B cell (primary cell): ENCODE measurements around the gene FBXL14. TPM values are rescaled to one million over a fixed set of nuclear protein-coding genes. Genes with fewer than 3 reads are reported as not detected.
A peak's percentile ranks its signal among the peaks of the same experiment; 100 is the strongest.

Experiments
- ATAC-seq: fragments of 200-7000 bp; cut with Tn5 transposase; one replicate; pipeline ENCODE4 v1.10.0; 2021; ENCODE audit warnings: low read depth, mild to moderate bottlenecking, moderate number of reproducible peaks, moderate library complexity
- CTCF ChIA-PET: fragments of 350-600 bp; sonication (Branson Sonifier 250); formaldehyde crosslinking; loops from one replicate; lab custom pipeline; 2021; ENCODE audit warnings: antibody characterized with exemption, inconsistent platforms; lab: Charles Lee
- POLR2A ChIA-PET: fragments of 350-600 bp; sonication (Branson Sonifier 250); formaldehyde crosslinking; loops from one replicate; lab custom pipeline; 2021; ENCODE audit warnings: antibody characterized with exemption; lab: Charles Lee
- DNase-seq: peaks from one replicate; pipeline ENCODE4 v3.0.0; 2013
- H2AFZ ChIP-seq: 2 replicates; pipeline ENCODE4 v1.6.1; 2012; ENCODE audit warnings: mild to moderate bottlenecking, low read depth, low read length; ENCODE audit not compliant: insufficient read depth, poor library complexity, severe bottlenecking
- H3K27ac ChIP-seq, 2 donors: 1 replicate in 1 of 2; 2 replicates in 1 of 2; pipeline ENCODE4 v1.5.1; 2012 to 2013; ENCODE audit warnings: low read length in 2 of 2, mild to moderate bottlenecking in 2 of 2, moderate library complexity in 1 of 2
- H3K27me3 ChIP-seq, 4 experiments: fragments of 200-600 bp in 1 of 4; sonication (generic) in 1 of 4; replicated peaks in 1 of 4; 1 replicate in 2 of 4; 2 replicates in 2 of 4; pipeline versions ENCODE4 v1.6.1 to v1.7.0; 2013 to 2016; ENCODE audit warnings: low read length in 3 of 4, mild to moderate bottlenecking in 2 of 4, mixed read lengths in 1 of 4, moderate library complexity in 1 of 4; ENCODE audit not compliant: insufficient read depth in 4 of 4, control insufficient read depth in 3 of 4; ENCODE audit errors: control extremely low read depth in 1 of 4
- H3K36me3 ChIP-seq, 2 experiments: replicated peaks in 1 of 2; 1 replicate in 1 of 2; 2 replicates in 1 of 2; pipeline versions ENCODE4 v1.6.1 to v1.7.1; 2013; ENCODE audit warnings: low read length in 1 of 2; ENCODE audit not compliant: insufficient read depth in 2 of 2, control insufficient read depth in 1 of 2; ENCODE audit errors: control extremely low read depth in 1 of 2, extremely low read depth in 1 of 2
- H3K4me1 ChIP-seq, 2 donors: fragments of 200-600 bp in 1 of 2; sonication (generic) in 1 of 2; 1 replicate in 1 of 2; 2 replicates in 1 of 2; pipeline versions ENCODE4 v1.5.1 to v1.6.1; 2013 to 2017; ENCODE audit warnings: low read length in 2 of 2; ENCODE audit not compliant: control insufficient read depth in 2 of 2, insufficient read depth in 2 of 2
- H3K4me2 ChIP-seq: replicated peaks from 2 replicates; pipeline ENCODE3; 2012; ENCODE audit warnings: mild to moderate bottlenecking, low read depth, low read length; ENCODE audit not compliant: poor library complexity, severe bottlenecking
- H3K4me3 ChIP-seq, 5 experiments: fragments of 200-600 bp in 1 of 5; sonication (generic) in 1 of 5; 1 replicate in 3 of 5; 2 replicates in 2 of 5; pipeline versions ENCODE4 v1.5.1 to v1.7.0; 2011 to 2016; ENCODE audit warnings: low read length in 4 of 5, mild to moderate bottlenecking in 4 of 5, low read depth in 2 of 5, control low read depth in 1 of 5, moderate library complexity in 1 of 5; ENCODE audit not compliant: insufficient read depth in 1 of 5; ENCODE audit errors: control extremely low read depth in 1 of 5, extremely low read depth in 1 of 5
- H3K79me2 ChIP-seq: fragments of 200-600 bp; sonication (generic); one replicate; pipeline ENCODE4 v1.6.0; 2016; ENCODE audit warnings: low read length; ENCODE audit not compliant: control insufficient read depth, insufficient read depth
- H3K9ac ChIP-seq: fragments of 200-600 bp; sonication (generic); 2 replicates; pipeline ENCODE4 v1.6.1; 2017; ENCODE audit warnings: mild to moderate bottlenecking, low read length, moderate library complexity
- H3K9me3 ChIP-seq, 3 donors: one replicate each; pipeline versions ENCODE4 v1.6.1 to v1.7.1; 2013; ENCODE audit warnings: low read length in 2 of 3; ENCODE audit not compliant: control insufficient read depth in 2 of 3, insufficient read depth in 1 of 3; ENCODE audit errors: control extremely low read depth in 1 of 3
- H4K20me1 ChIP-seq: 2 replicates; pipeline ENCODE4 v1.6.0; 2012; ENCODE audit warnings: mild to moderate bottlenecking, low read length; ENCODE audit not compliant: insufficient read depth, control insufficient read depth, poor library complexity, severe bottlenecking
- H3K27ac Mint-ChIP-seq: one replicate; pipeline ENCODE4 v1.8.0; 2021; ENCODE audit warnings: mixed read lengths
- H3K27me3 Mint-ChIP-seq: one replicate; pipeline ENCODE4 v1.8.0; 2021; ENCODE audit warnings: mixed read lengths
- H3K4me1 Mint-ChIP-seq: one replicate; pipeline ENCODE4 v1.8.0; 2021; ENCODE audit warnings: mixed read lengths
- H3K4me3 Mint-ChIP-seq: one replicate; pipeline ENCODE4 v1.8.0; 2021; ENCODE audit warnings: mixed read lengths
- H3K9me3 Mint-ChIP-seq: one replicate; pipeline ENCODE4 v1.8.0; 2022; ENCODE audit warnings: mixed read lengths; ENCODE audit not compliant: insufficient read depth
- CTCF ChIP-seq: fragments of 200-600 bp; IDR thresholded peaks from one replicate; pipeline ENCODE4 v1.8.0; 2022; ENCODE audit warnings: antibody characterized with exemption, mild to moderate bottlenecking
- EZH2 ChIP-seq: IDR thresholded peaks from 2 replicates; pipeline ENCODE4 v1.6.1; 2012; ENCODE audit warnings: borderline replicate concordance, low read depth, mild to moderate bottlenecking, moderate library complexity, low read length; ENCODE audit not compliant: insufficient read depth, poor library complexity, severe bottlenecking
- WGBS: methylation state at CpG from one replicate; pipeline ENCODE4 v1.1.5; 2013; ENCODE audit warnings: missing lambda C conversion rate; ENCODE audit not compliant: insufficient coverage; 5-methylcytosine and 5-hydroxymethylcytosine counted together
- intact Hi-C: fragments of 100-400 bp; cut with micrococcal nuclease; formaldehyde crosslinking; loops from one replicate; pipeline ENCODE4 v1.10.0; 2022
- polyA plus RNA-seq: library from polyadenylated mRNA; depleted of rRNA; stranded (reverse); fragments of >200 nt; gene quantifications from 2 replicates; pipeline ENCODE4 v1.2.3, GENCODE V29; 2012
- total RNA-seq, 2 donors: library from RNA; stranded (reverse); fragments of 120-200 nt in 1 of 2; gene quantifications; 1 replicate in 1 of 2; 2 replicates in 1 of 2; pipeline versions ENCODE4 v1.2.3 to v1.2.4, GENCODE V29; 2013 to 2022

FBXL14 gene
- total and polyA plus RNA-seq, 2 donors (not counting 1 experiment from before 2014, with no cell fraction given) = 21.6 to 37.3 TPM

- WGBS = 100% methylated on average over 2 of the region's 3 CpGs
- ChIA-PET POLR2A (no interaction called here), CTCF (no interaction called here)
- ATAC-seq (no peak), DNase-seq (no peak)
- peaks cover 34 to 36% of the 10 kb centered on the region in 2 donors for H3K4me1 ChIP-seq
- no peak for TF ChIP-seq CTCF
- TF ChIP-seq EZH2 = no peak
- intact Hi-C loops = no loop called here
- H3K9me3 ChIP-seq = peaks cover 0 to 11% (median 0%) of the 10 kb centered on the region in 3 donors
- Mint-ChIP-seq H3K4me3 (peak overlapping the region; percentile 89), H3K27ac (no peak overlapping the region), H3K9me3 (no peaks in the 10 kb centered on the region), H3K4me1 (peaks cover 37% of the 10 kb centered on the region), H3K27me3 (peaks cover 59% of the 10 kb centered on the region)
- H3K79me2 ChIP-seq = no peaks in the 10 kb centered on the region
- no peak overlapping the region for H3K9ac ChIP-seq
- no peak overlapping the region for H2AFZ ChIP-seq
- no peaks in the 10 kb centered on the region for H3K36me3 ChIP-seq
- H4K20me1 ChIP-seq = no peaks in the 10 kb centered on the region
- no peak overlapping the region for H3K4me2 ChIP-seq
- no peak overlapping the region for H3K27ac ChIP-seq
- H3K4me3 ChIP-seq = no peak overlapping the region
- peaks cover 0 to 55% (median 34%) of the 10 kb centered on the region in 4 experiments for H3K27me3 ChIP-seq
Observed at GRCh38 chr12:1528791-1529190, 65.6 kb downstream of the FBXL14 start.

DNA sequence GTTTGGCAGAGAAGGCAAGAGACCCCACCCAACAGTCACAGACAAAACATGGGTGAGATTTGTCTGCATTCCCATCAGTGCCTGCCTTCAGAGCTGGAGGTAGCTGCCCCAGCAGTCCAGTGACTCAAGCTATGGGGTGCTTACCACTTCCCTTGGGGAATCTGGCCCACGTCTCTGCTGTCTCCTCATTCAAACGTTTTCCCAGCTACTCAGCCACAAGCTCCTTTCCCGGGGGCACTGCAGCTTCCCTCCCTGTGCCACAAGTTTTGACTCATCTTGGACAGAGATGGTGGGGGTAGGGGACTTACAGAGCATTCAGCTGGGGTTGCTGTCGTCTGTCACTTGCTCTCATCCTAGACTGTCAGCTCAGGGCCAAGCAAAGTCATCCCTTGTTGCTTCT lies 66.6 kb downstream of the FBXL14 start:
- TF ChIP-seq EZH2 (no peak), CTCF (no peak)
- no peaks in the 10 kb centered on the region for H3K36me3 ChIP-seq
- no peaks in the 10 kb centered on the region for H4K20me1 ChIP-seq
- Mint-ChIP-seq H3K9me3 (no peaks in the 10 kb centered on the region), H3K27me3 (peaks cover 54% of the 10 kb centered on the region), H3K27ac (no peak overlapping the region), H3K4me3 (no peak overlapping the region), H3K4me1 (peaks cover 27% of the 10 kb centered on the region)
- WGBS = no CpG with 5 or more reads among the region's 4 CpGs
- H3K27ac ChIP-seq = no peak overlapping the region
- H3K9ac ChIP-seq = no peak overlapping the region
- no peak overlapping the region for H3K4me3 ChIP-seq
- peaks cover 24 to 26% of the 10 kb centered on the region in 2 donors for H3K4me1 ChIP-seq
- intact Hi-C loops = no loop called here
- no peak overlapping the region for H2AFZ ChIP-seq
- no peak for DNase-seq
- H3K79me2 ChIP-seq = no peaks in the 10 kb centered on the region
- ATAC-seq = no peak
- ChIA-PET CTCF (no interaction called here), POLR2A (no interaction called here)
- H3K9me3 ChIP-seq = peaks cover 0 to 11% (median 0%) of the 10 kb centered on the region in 3 donors
- H3K4me2 ChIP-seq = no peak overlapping the region
- peaks cover 0 to 46% (median 32%) of the 10 kb centered on the region in 4 experiments for H3K27me3 ChIP-seq
